LNCaP clone FGC (cell line): Measurements from ENCODE around the gene ADM5.

Source experiments
- DNase-seq: peaks from one replicate; pipeline ENCODE4 v3.0.0-alpha.2; 2011; ENCODE audit warnings: low read depth
- H3K4me3 ChIP-seq: 2 replicates; pipeline ENCODE4 v1.5.1; 2011; ENCODE audit warnings: mild to moderate bottlenecking, low read depth, low read length, control low read depth
- CTCF ChIP-seq: IDR thresholded peaks from 2 replicates; pipeline ENCODE4 v1.5.1; 2012; ENCODE audit warnings: mild to moderate bottlenecking; ENCODE audit not compliant: control insufficient read depth, insufficient read depth; ENCODE audit errors: extremely low read depth

ADM5 gene

GRCh38 chr19:49654581-49654980, 34.8 kb upstream of the ADM5 start:
- DNase-seq, result no peak
- no peak for TF ChIP-seq CTCF
- H3K4me3 ChIP-seq, result no peak overlapping the region

GRCh38 chr19:49655570-49656455, 33.6 kb upstream of the ADM5 start:
- no peak for TF ChIP-seq CTCF
- no peak for DNase-seq
- no peak overlapping the region for H3K4me3 ChIP-seq

- H3K4me3 ChIP-seq, result no peak overlapping the region
- no peak for TF ChIP-seq CTCF
- no peak for DNase-seq
Observed at GRCh38 chr19:49656456-49657109, 32.8 kb upstream of the ADM5 start.

- no peak for TF ChIP-seq CTCF
- DNase-seq, result no peak
Observed at GRCh38 chr19:49657493-49658138, 31.8 kb upstream of the ADM5 start.

GRCh38 chr19:49658139-49658517, 31.3 kb upstream of the ADM5 start:
- TF ChIP-seq CTCF, result no peak
- H3K4me3 ChIP-seq, result no peak overlapping the region
- no peak for DNase-seq

More at GRCh38 chr19:49657493-49658138, 31.8 kb upstream of the ADM5 start:
- H3K4me3 ChIP-seq, result no peak overlapping the region

- TF ChIP-seq CTCF, result no peak
- no peak overlapping the region for H3K4me3 ChIP-seq
- no peak for DNase-seq
Observed at GRCh38 chr19:49658566-49659442, 30.6 kb upstream of the ADM5 start.
